K562 (cell line): ENCODE measurements around the gene IKBKE. TPM values are rescaled to one million over a fixed set of nuclear protein-coding genes. Genes with fewer than 3 reads are reported as not detected.
A peak's percentile ranks its signal among the peaks of the same experiment; 100 is the strongest.

Source experiments
- ARHGAP35 ChIP-seq: fragments of 450-650 bp; IDR thresholded peaks from 2 replicates; pipeline ENCODE4 v1.6.1; 2018; ENCODE audit not compliant: partially characterized antibody
- ATF3 ChIP-seq, 2 experiments: fragments of 450-650 bp in 1 of 2; sonication (generic) in 1 of 2; formaldehyde crosslinking in 1 of 2; IDR thresholded peaks in 1 of 2; conservative IDR thresholded peaks in 1 of 2; 2 replicates each; pipeline versions ENCODE4 v1.6.1 to v1.8.1; 2016 to 2023; ENCODE audit warnings: mild to moderate bottlenecking in 2 of 2, moderate library complexity in 2 of 2, inconsistent platforms in 1 of 2, missing genetic modification reagents in 1 of 2
- CBFA2T2 ChIP-seq: fragments of 450-650 bp; conservative IDR thresholded peaks from 2 replicates; pipeline ENCODE4 v1.6.1; 2017; ENCODE audit warnings: mild to moderate bottlenecking
- DPF2 ChIP-seq: fragments of 450-650 bp; IDR thresholded peaks from 2 replicates; pipeline ENCODE4 v1.6.1; 2016
- ELF2 ChIP-seq: fragments of 250-450 bp; sonication (Bioruptor Pico); IDR thresholded peaks from 2 replicates; pipeline ENCODE4 v1.5.0; 2021; ENCODE audit warnings: mild to moderate bottlenecking
- FOXA3 ChIP-seq, 2 experiments: fragments of 450-650 bp in 1 of 2; sonication (generic) in 1 of 2; formaldehyde crosslinking; IDR thresholded peaks in 1 of 2; conservative IDR thresholded peaks in 1 of 2; 2 replicates each; pipeline versions ENCODE4 v1.4.0 to v1.8.0; 2020 to 2022; ENCODE audit warnings: mild to moderate bottlenecking in 2 of 2, missing genetic modification reagents in 1 of 2
- GABPA ChIP-seq: fragments of 200-800 bp; sonication (Bioruptor generic); conservative IDR thresholded peaks from 2 replicates; pipeline ENCODE4 v1.6.1; 2016; ENCODE audit warnings: low read depth, missing genetic modification characterization, missing compliant biosample characterization
- MAFK ChIP-seq: IDR thresholded peaks from 2 replicates; pipeline ENCODE4 v1.6.1; 2011; ENCODE audit warnings: low read length, improper control_type of control experiment
- MEF2D ChIP-seq: conservative IDR thresholded peaks from 2 replicates; pipeline ENCODE4 v1.6.1; 2016; ENCODE audit warnings: low read depth, missing genetic modification characterization, missing compliant biosample characterization
- RFX5 ChIP-seq: IDR thresholded peaks from 2 replicates; pipeline ENCODE4 v1.6.1; 2011; ENCODE audit warnings: low read depth, mild to moderate bottlenecking, improper control_type of control experiment, low read length
- SMAD4 ChIP-seq: fragments of 250-450 bp; sonication (Bioruptor Pico); conservative IDR thresholded peaks from 2 replicates; pipeline ENCODE4 v1.8.0; 2021; ENCODE audit warnings: inconsistent platforms, mild to moderate bottlenecking, moderate library complexity
- TCFL5 ChIP-seq: fragments of 250-450 bp; sonication (Bioruptor Pico); conservative IDR thresholded peaks from 2 replicates; pipeline ENCODE4 v1.6.1; 2021; ENCODE audit warnings: mild to moderate bottlenecking, moderate library complexity, matching md5 sums
- THRAP3 ChIP-seq: fragments of 450-650 bp; IDR thresholded peaks from 2 replicates; pipeline ENCODE4 v1.6.1; 2016; ENCODE audit warnings: mild to moderate bottlenecking, inconsistent platforms, borderline replicate concordance
- VEZF1 ChIP-seq: fragments of 200-800 bp; sonication (Bioruptor generic); IDR thresholded peaks from 2 replicates; pipeline ENCODE4 v1.6.1; 2017; ENCODE audit warnings: missing genetic modification characterization, missing compliant biosample characterization
- YY1 ChIP-seq, 3 experiments: IDR thresholded peaks; 2 replicates each; pipeline ENCODE4 v1.6.1; 2011; ENCODE audit warnings: low read length in 2 of 3, mild to moderate bottlenecking in 2 of 3, moderate library complexity in 2 of 3, borderline replicate concordance in 1 of 3, control low read depth in 1 of 3, low read depth in 1 of 3; ENCODE audit not compliant: insufficient read depth in 3 of 3, insufficient replicate concordance in 2 of 3, control insufficient read depth in 1 of 3, insufficient read length in 1 of 3; ENCODE audit errors: extremely low read depth in 1 of 3
- ZBED1 ChIP-seq: IDR thresholded peaks from 2 replicates; pipeline ENCODE4 v1.6.1; 2014
- ZNF318 ChIP-seq, 2 experiments: fragments of 450-650 bp; IDR thresholded peaks; 2 replicates each; pipeline ENCODE4 v1.6.1; 2016; ENCODE audit warnings: mild to moderate bottlenecking in 2 of 2, borderline replicate concordance in 1 of 2, low read depth in 1 of 2, moderate library complexity in 1 of 2
- polyA plus RNA-seq, 8 experiments: library from polyadenylated mRNA; depleted of rRNA in 4 of 8; stranded (reverse) in 5 of 8; unstranded in 3 of 8; fragments of >200 nt; fragmentation: Nextera tagmentation in 2 of 8; fragmentation: Illumina TruSeq in 1 of 8; extraction: Ambion mirVana in 2 of 8; extraction: Trizol in 1 of 8; gene quantifications; 2 replicates each; pipeline versions ENCODE4 v1.2.1 to v1.2.3, GENCODE V29; 2011 to 2014; ENCODE audit warnings: inconsistent platforms in 1 of 8, missing spikeins in 1 of 8
- total RNA-seq, 7 experiments: library from RNA; depleted of rRNA in 6 of 7; stranded (reverse); fragments of >200 nt in 6 of 7; fragmentation: Illumina TruSeq in 2 of 7; extraction: Trizol in 2 of 7; gene quantifications; 2 replicates each; pipeline versions ENCODE4 v1.2.1 to v1.2.3, GENCODE V29; 2011 to 2021; ENCODE audit warnings: low replicate concordance in 1 of 7

IKBKE gene
- total and polyA plus RNA-seq, 9 of the 15 experiments (the other 6 are each of a cell fraction or from before 2014, with no cell fraction given), result 2.3 to 9.0 (median 4.8) TPM

- no peak for TF ChIP-seq YY1 (IDR thresholded peaks at IDR 0.05; ENCODE audit: borderline replicate concordance in 1 of 3, control insufficient read depth in 1 of 3, extremely low read depth in 1 of 3, insufficient read depth in 3 of 3, insufficient read length in 1 of 3, insufficient replicate concordance in 2 of 3, low read depth in 1 of 3, low read length in 2 of 3)
- no peak for TF ChIP-seq CBFA2T2
- TF ChIP-seq GABPA (tag), result peak; percentile 75
- no peak for TF ChIP-seq RFX5
- TF ChIP-seq ZNF318 (IDR thresholded peaks at IDR 0.05; ENCODE audit: borderline replicate concordance in 1 of 2, low read depth in 1 of 2), result no peak
- no peak for TF ChIP-seq DPF2
- TF ChIP-seq SMAD4, result peak; percentile 36; the same call in 1 of the 2 replicates
- TF ChIP-seq ATF3 (IDR thresholded peaks at IDR 0.05), result no peak
- no peak for TF ChIP-seq ATF3 (CRISPR knock-in tag; conservative IDR thresholded peaks at IDR 0.05)
- no peak for TF ChIP-seq ARHGAP35
- no peak for TF ChIP-seq MEF2D (tag)
- TF ChIP-seq VEZF1 (CRISPR knock-in tag), result peak; percentile 80
- TF ChIP-seq MAFK, result no peak
- TF ChIP-seq FOXA3 (CRISPR knock-in tag; conservative IDR thresholded peaks at IDR 0.05 in 1 of 2, IDR thresholded peaks at IDR 0.05 in 1 of 2), result 0 out of 4 replicates have a peak, but pooled peaks of 1 of the 2 experiments have one; percentile 14
- no peak for TF ChIP-seq THRAP3
- TF ChIP-seq ZBED1, result no peak
- TF ChIP-seq TCFL5 (CRISPR knock-in tag), result no peak
- no peak for TF ChIP-seq ELF2 (CRISPR knock-in tag)
Observed at GRCh38 chr1:206490771-206491405, 20.6 kb downstream of the IKBKE start (continued).
